Activated T-helper 1 cell treated with anti-CD3 and anti-CD28 coated beads, Interleukin-12 subunit alpha, Interleukin-12 subunit beta, Interleukin-2, Interleukin-4 antibody, amounts not matched to agents 30 ng/mL and 10 ng/mL and 1 ng/mL, durations not matched to agents 14 hours and 24 hours and 36 hours (primary cell): Measurements from ENCODE around the gene IL5. TPM values are rescaled to one million over a fixed set of nuclear protein-coding genes. Genes with fewer than 3 reads are reported as not detected.

Experiments used
- DNase-seq: peaks from one replicate; pipeline ENCODE4 v3.0.0; 2021; ENCODE audit warnings: low spot score
- H3K27ac Mint-ChIP-seq: one replicate; pipeline ENCODE4 v1.8.0; 2021; ENCODE audit warnings: mild to moderate bottlenecking, mixed read lengths
- H3K27me3 Mint-ChIP-seq: one replicate; pipeline ENCODE4 v1.8.0; 2022; ENCODE audit warnings: mild to moderate bottlenecking, moderate library complexity, mixed read lengths; ENCODE audit not compliant: insufficient read depth
- H3K36me3 Mint-ChIP-seq: one replicate; pipeline ENCODE4 v1.8.0; 2021; ENCODE audit warnings: low read depth, mixed read lengths
- H3K4me1 Mint-ChIP-seq: one replicate; pipeline ENCODE4 v1.8.0; 2021; ENCODE audit warnings: low read depth, mixed read lengths
- H3K4me3 Mint-ChIP-seq: one replicate; pipeline ENCODE4 v1.8.0; 2021; ENCODE audit warnings: mild to moderate bottlenecking, moderate library complexity, mixed read lengths
- H3K9me3 Mint-ChIP-seq: one replicate; pipeline ENCODE4 v1.8.0; 2021; ENCODE audit warnings: mixed read lengths
- intact Hi-C: fragments of 100-400 bp; cut with micrococcal nuclease; formaldehyde crosslinking; loops from one replicate; pipeline ENCODE4 v1.15.1; 2024
- total RNA-seq: library from RNA; stranded (reverse); gene quantifications from 2 replicates; pipeline ENCODE4 v1.2.3, GENCODE V29; 2022

The IL5 gene
- total RNA-seq, 1 donor from 2014 or later: 1.5 TPM

DNA sequence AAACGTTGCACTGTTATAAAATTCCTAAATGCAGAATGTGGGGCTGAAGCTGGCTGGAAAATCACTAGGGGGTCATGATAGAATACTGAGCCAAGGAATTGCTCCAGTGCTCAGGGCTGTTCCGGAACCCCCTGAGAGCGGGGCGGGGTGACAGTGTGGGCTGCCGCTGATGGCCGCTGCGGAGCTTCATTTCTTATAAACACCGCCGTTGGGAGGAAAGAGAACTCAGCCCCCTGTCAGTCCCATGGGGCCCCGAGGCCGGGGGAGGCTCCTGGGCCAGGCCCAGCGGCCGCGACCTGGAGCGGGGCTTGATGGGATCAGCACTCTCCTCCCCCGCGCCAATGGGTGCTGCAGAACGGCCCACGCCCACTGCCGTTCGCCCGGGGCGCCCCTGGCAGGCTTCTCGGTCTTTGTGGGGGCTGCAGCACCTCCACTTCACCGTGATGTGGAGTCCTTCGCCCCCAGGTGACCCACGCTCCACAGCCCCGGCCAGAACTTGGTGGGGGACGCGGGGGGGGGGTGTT, 47.6 kb downstream of the IL5 start:
- peaks cover 80% of the 10 kb centered on the region for H3K4me1 Mint-ChIP-seq
- H3K27me3 Mint-ChIP-seq: peaks cover 1% of the 10 kb centered on the region
- no peaks in the 10 kb centered on the region for H3K9me3 Mint-ChIP-seq
- intact Hi-C loops: loop anchor here (1.0 to 5.0 kb wide), 11 partner anchors 29 to 860 kb away; partner anchors contain the start of genes GDF9, HSPA4, RAPGEF6 and SLC22A4
- H3K36me3 Mint-ChIP-seq: no peaks in the 10 kb centered on the region
- H3K4me3 Mint-ChIP-seq: peak overlapping the region; percentile 93
- H3K27ac Mint-ChIP-seq: peak overlapping the region; percentile 90
- DNase-seq: peak; percentile 72

DNA sequence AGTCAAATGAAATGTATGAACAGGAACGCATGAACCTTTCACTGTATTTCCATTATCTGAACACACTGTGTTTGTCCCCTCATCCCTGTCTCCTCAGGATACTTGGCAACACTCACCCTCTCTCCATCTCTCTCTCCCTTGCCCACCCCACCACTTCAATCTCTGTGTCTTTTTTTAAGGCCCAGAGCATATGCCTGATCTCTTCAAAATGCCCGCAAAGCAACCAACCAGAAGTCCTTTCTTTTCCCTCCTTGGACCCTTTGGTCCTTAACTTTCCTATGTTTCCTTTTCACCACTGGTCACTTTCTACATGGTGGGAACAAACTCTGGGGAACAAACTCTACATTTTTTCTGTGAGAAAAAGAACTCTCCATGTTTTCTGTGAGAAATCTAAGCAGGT, 49.5 kb downstream of the IL5 start:
- intact Hi-C loops: loop anchor here (1.0 to 5.0 kb wide), 4 partner anchors 36 to 1733 kb away; partner anchors contain the start of genes PPP2CA and SLC22A4
- H3K4me3 Mint-ChIP-seq: peak overlapping the region; percentile 93
- peaks cover 65% of the 10 kb centered on the region for H3K4me1 Mint-ChIP-seq
- no peak for DNase-seq
- H3K9me3 Mint-ChIP-seq: no peaks in the 10 kb centered on the region
- peak overlapping the region; percentile 90 for H3K27ac Mint-ChIP-seq
- H3K27me3 Mint-ChIP-seq: peaks cover 1% of the 10 kb centered on the region
- H3K36me3 Mint-ChIP-seq: peaks cover 12% of the 10 kb centered on the region

DNA sequence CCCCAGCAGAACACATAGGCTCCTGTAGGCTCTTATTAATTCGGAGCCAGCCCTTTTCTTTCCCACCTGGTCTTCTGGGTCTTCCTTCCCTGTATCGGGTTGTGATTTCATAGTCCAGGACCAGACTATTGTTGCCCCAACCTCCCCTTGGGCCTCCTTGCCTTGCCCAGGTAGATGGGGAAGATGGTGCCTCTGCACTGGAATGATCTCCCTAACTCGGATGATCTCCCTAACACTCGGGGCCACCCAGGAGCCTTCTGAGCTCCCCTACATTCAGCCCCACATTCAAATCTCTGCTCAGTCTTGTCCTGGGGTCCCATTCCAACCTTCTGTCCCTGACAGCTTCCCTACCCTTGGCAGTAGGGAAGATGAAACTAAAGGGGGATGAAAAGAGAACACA, 50.1 kb downstream of the IL5 start:
- no peaks in the 10 kb centered on the region for H3K9me3 Mint-ChIP-seq
- H3K36me3 Mint-ChIP-seq: peaks cover 17% of the 10 kb centered on the region
- peak overlapping the region; percentile 93 for H3K4me3 Mint-ChIP-seq
- H3K4me1 Mint-ChIP-seq: peaks cover 63% of the 10 kb centered on the region
- DNase-seq: no peak
- intact Hi-C loops: loop anchor here (5.0 kb wide), 2 partner anchors 396 to 1734 kb away; partner anchors contain the start of gene PPP2CA
- peak overlapping the region; percentile 90 for H3K27ac Mint-ChIP-seq
- H3K27me3 Mint-ChIP-seq: peaks cover 1% of the 10 kb centered on the region

GRCh38 chr5:132492386-132493125, 50.8 kb downstream of the IL5 start:
- Mint-ChIP-seq H3K27me3 (peaks cover 1% of the 10 kb centered on the region), H3K4me3 (peak overlapping the region; percentile 85), H3K9me3 (no peaks in the 10 kb centered on the region), H3K4me1 (peaks cover 63% of the 10 kb centered on the region), H3K36me3 (peaks cover 24% of the 10 kb centered on the region), H3K27ac (peak overlapping the region; percentile 90)
- no peak for DNase-seq
- intact Hi-C loops: loop anchor here (5.0 kb wide), 2 partner anchors 395 to 1735 kb away; partner anchors contain the start of gene PPP2CA

Other genes with a start within 250 kb of the IL5 start
- 1.6 and 2.6 TPM in 2 replicates for gene SLC22A4, start 249.1 kb downstream of the IL5 start, total RNA-seq
- 4.3 and 6.2 TPM in 2 replicates for gene SLC22A5, start 173.8 kb downstream of the IL5 start, total RNA-seq
- 190 and 198 TPM in 2 replicates for gene IRF1, start 52.7 kb downstream of the IL5 start, total RNA-seq
- gene RAD50, start 13.5 kb upstream of the IL5 start, total RNA-seq: 30.9 and 33.0 TPM in 2 replicates
- 294 and 308 TPM in 2 replicates for gene IL13, start 114.7 kb upstream of the IL5 start, total RNA-seq
- gene IL4, start 130.5 kb upstream of the IL5 start, total RNA-seq: 56.9 and 57.1 TPM in 2 replicates
- 58.5 and 66.9 TPM in 2 replicates for gene KIF3A, start 194.0 kb upstream of the IL5 start, total RNA-seq
- gene CCNI2, start 203.9 kb upstream of the IL5 start, total RNA-seq: 52.5 and 55.6 TPM in 2 replicates
- gene SEPTIN8, start 233.7 kb upstream of the IL5 start, total RNA-seq: 45.8 and 46.2 TPM in 2 replicates